ENCODE results near the gene AEN. TPM values are rescaled to one million over a fixed set of nuclear protein-coding genes. Genes with fewer than 3 reads are reported as not detected.

Gene AEN
- total RNA-seq, 1 donor from 2014 or later: 31.5 TPM

GRCh38 chr15:88617031-88617722 is 4.0 kb upstream of the AEN start:
- no peak overlapping the region for H3K4me3 Mint-ChIP-seq (ENCODE audit: unreplicated experiment)
- H3K9me3 Mint-ChIP-seq (ENCODE audit: unreplicated experiment): no peaks in the 10 kb centered on the region
- no peak for TF ChIP-seq CTCF (IDR thresholded peaks at IDR 0.05; ENCODE audit: unreplicated experiment)
- H3K27me3 Mint-ChIP-seq (ENCODE audit: unreplicated experiment): peaks cover 3% of the 10 kb centered on the region
- no peak overlapping the region for H3K27ac Mint-ChIP-seq (ENCODE audit: unreplicated experiment)
- peaks cover 11% of the 10 kb centered on the region for H3K4me1 Mint-ChIP-seq (ENCODE audit: unreplicated experiment)
- DNase-seq (ENCODE audit: low spot score): peak; percentile 0
- H3K36me3 Mint-ChIP-seq (ENCODE audit: low read depth, unreplicated experiment): no peaks in the 10 kb centered on the region

GRCh38 chr15:88617790-88618189 is 3.4 kb upstream of the AEN start:
- H3K27ac Mint-ChIP-seq (ENCODE audit: unreplicated experiment): no peak overlapping the region
- H3K4me3 Mint-ChIP-seq (ENCODE audit: unreplicated experiment): peak overlapping the region; percentile 7
- H3K9me3 Mint-ChIP-seq (ENCODE audit: unreplicated experiment): no peaks in the 10 kb centered on the region
- H3K36me3 Mint-ChIP-seq (ENCODE audit: low read depth, unreplicated experiment): no peaks in the 10 kb centered on the region
- no peak for TF ChIP-seq CTCF (IDR thresholded peaks at IDR 0.05; ENCODE audit: unreplicated experiment)
- no peak for DNase-seq (ENCODE audit: low spot score)
- H3K27me3 Mint-ChIP-seq (ENCODE audit: unreplicated experiment): peaks cover 4% of the 10 kb centered on the region
- H3K4me1 Mint-ChIP-seq (ENCODE audit: unreplicated experiment): peaks cover 17% of the 10 kb centered on the region

- no peaks in the 10 kb centered on the region for H3K9me3 Mint-ChIP-seq (ENCODE audit: unreplicated experiment)
- H3K4me1 Mint-ChIP-seq (ENCODE audit: unreplicated experiment): peaks cover 23% of the 10 kb centered on the region
- no peaks in the 10 kb centered on the region for H3K36me3 Mint-ChIP-seq (ENCODE audit: low read depth, unreplicated experiment)
- H3K27ac Mint-ChIP-seq (ENCODE audit: unreplicated experiment): no peak overlapping the region
- TF ChIP-seq CTCF (IDR thresholded peaks at IDR 0.05; ENCODE audit: unreplicated experiment): no peak
- H3K27me3 Mint-ChIP-seq (ENCODE audit: unreplicated experiment): peaks cover 4% of the 10 kb centered on the region
- H3K4me3 Mint-ChIP-seq (ENCODE audit: unreplicated experiment): no peak overlapping the region
- no peak for DNase-seq (ENCODE audit: low spot score)
These were observed 2.5 kb upstream of the AEN start for GRCh38 chr15:88618686-88619085.

GRCh38 chr15:88619796-88620195 is 1.3 kb upstream of the AEN start:
- DNase-seq (ENCODE audit: low spot score): no peak
- Mint-ChIP-seq H3K27me3 (ENCODE audit: unreplicated experiment) (peaks cover 4% of the 10 kb centered on the region), H3K4me1 (ENCODE audit: unreplicated experiment) (peaks cover 28% of the 10 kb centered on the region), H3K36me3 (ENCODE audit: low read depth, unreplicated experiment) (no peaks in the 10 kb centered on the region), H3K4me3 (ENCODE audit: unreplicated experiment) (no peak overlapping the region), H3K9me3 (ENCODE audit: unreplicated experiment) (no peaks in the 10 kb centered on the region), H3K27ac (ENCODE audit: unreplicated experiment) (no peak overlapping the region)
- no peak for TF ChIP-seq CTCF (IDR thresholded peaks at IDR 0.05; ENCODE audit: unreplicated experiment)

- H3K27me3 Mint-ChIP-seq (ENCODE audit: unreplicated experiment): peaks cover 4% of the 10 kb centered on the region
- H3K4me1 Mint-ChIP-seq (ENCODE audit: unreplicated experiment): peaks cover 28% of the 10 kb centered on the region
- H3K4me3 Mint-ChIP-seq (ENCODE audit: unreplicated experiment): peak overlapping the region; percentile 97
- no peaks in the 10 kb centered on the region for H3K9me3 Mint-ChIP-seq (ENCODE audit: unreplicated experiment)
- H3K27ac Mint-ChIP-seq (ENCODE audit: unreplicated experiment): peak overlapping the region; percentile 93
- no peak for DNase-seq (ENCODE audit: low spot score)
- TF ChIP-seq CTCF (IDR thresholded peaks at IDR 0.05; ENCODE audit: unreplicated experiment): no peak
- peaks cover under 1% of the 10 kb centered on the region for H3K36me3 Mint-ChIP-seq (ENCODE audit: low read depth, unreplicated experiment)
These were observed 857 bp downstream of the AEN start for GRCh38 chr15:88621789-88622604.

All from endothelial cell (in vitro differentiated cells).